K562 (cell line): Measurements from ENCODE around the gene FAM107B. TPM values are rescaled to one million over a fixed set of nuclear protein-coding genes. Genes with fewer than 3 reads are reported as not detected.

Experiments
- ATAC-seq: fragments of 200-7000 bp; cut with Tn5 transposase; 3 replicates; pipeline ENCODE4 v1.9.1; 2020; ENCODE audit warnings: moderate library complexity
- BruUV-seq: library from RNA; stranded (reverse); fragments of 400-500 nt; replicated peaks from 2 replicates; lab custom pipeline; 2021; lab: Mats Ljungman, UMichigan
- CTCF ChIA-PET: fragments of 300-600 bp; formaldehyde crosslinking; extraction: SDS; loops from one replicate; lab custom pipeline; 2021; ENCODE audit warnings: low intra/inter-chr PET ratio; lab: Yijun Ruan, JAX
- POLR2A ChIA-PET: fragments of 300-600, 350-650 bp; sonication (Branson Sonifier 250); formaldehyde crosslinking; extraction: SDS; loops from one replicate; lab custom pipeline; 2021; ENCODE audit warnings: antibody characterized with exemption, inconsistent platforms; lab: Yijun Ruan, JAX
- DNase-seq, 4 experiments: peaks; one replicate each; pipeline versions ENCODE4 v3.0.0 to v3.0.0-alpha.2; 2011 to 2018; ENCODE audit warnings: low spot score in 3 of 4, mixed read lengths in 3 of 4; ENCODE audit errors: extremely low read depth in 1 of 4
- FAIRE-seq: peaks from 2 replicates; lab custom pipeline; 2011; peaks lifted over from hg19 to GRCh38; lab: Jason Lieb, UNC
- H2AFZ ChIP-seq: 2 replicates; pipeline ENCODE4 v1.6.0; 2011; ENCODE audit warnings: low read depth, low read length, control low read depth, inconsistent platforms
- H3K27ac ChIP-seq: fragments of 200-600 bp; 3 replicates; pipeline ENCODE4 v1.8.0; 2011; ENCODE audit warnings: low read depth, mild to moderate bottlenecking, control low read depth, inconsistent platforms, low read length, moderate library complexity, mixed read lengths; ENCODE audit errors: extremely low read depth
- H3K27me3 ChIP-seq, 2 experiments: fragments of 300-600 bp in 1 of 2; 2 replicates in 1 of 2; 3 replicates in 1 of 2; pipeline versions ENCODE4 v1.6.0 to v1.8.0; 2011; ENCODE audit warnings: inconsistent platforms in 2 of 2, low read length in 2 of 2, mild to moderate bottlenecking in 1 of 2, mixed read lengths in 1 of 2, moderate library complexity in 1 of 2; ENCODE audit not compliant: control insufficient read depth in 2 of 2, insufficient read depth in 2 of 2
- H3K36me3 ChIP-seq: fragments of 300-600 bp; 3 replicates; pipeline ENCODE4 v1.8.0; 2011; ENCODE audit warnings: mild to moderate bottlenecking, low read length, inconsistent platforms; ENCODE audit not compliant: control insufficient read depth, insufficient read depth
- H3K4me1 ChIP-seq, 2 experiments: fragments of 200-600 bp in 1 of 2; replicated peaks in 1 of 2; 2 replicates in 1 of 2; 3 replicates in 1 of 2; pipeline versions ENCODE4 v1.5.1 to v1.8.0; 2011; ENCODE audit warnings: inconsistent platforms in 2 of 2, low read length in 2 of 2, mild to moderate bottlenecking in 1 of 2, mixed read lengths in 1 of 2, moderate library complexity in 1 of 2; ENCODE audit not compliant: control insufficient read depth in 2 of 2, insufficient read depth in 2 of 2
- H3K4me2 ChIP-seq: 2 replicates; pipeline ENCODE4 v1.6.1; 2011; ENCODE audit warnings: low read length, control low read depth, inconsistent platforms, mixed read lengths; ENCODE audit not compliant: insufficient read depth
- H3K4me3 ChIP-seq: fragments of 200-600 bp; sonication (generic), shearing (Covaris generic); 2 replicates; pipeline ENCODE4 v1.5.1; 2016; ENCODE audit warnings: control low read depth, inconsistent platforms
- H3K79me2 ChIP-seq: fragments of 200-600 bp; 3 replicates; pipeline ENCODE4 v1.8.0; 2011; ENCODE audit warnings: low read length, inconsistent platforms; ENCODE audit not compliant: control insufficient read depth, insufficient read depth
- H3K9ac ChIP-seq, 2 experiments: 2 replicates each; pipeline versions ENCODE4 v1.6.0 to v1.6.1; 2011; ENCODE audit warnings: low read depth in 2 of 2, low read length in 2 of 2, control low read depth in 1 of 2, inconsistent platforms in 1 of 2, mild to moderate bottlenecking in 1 of 2, mixed read lengths in 1 of 2; ENCODE audit not compliant: insufficient read depth in 1 of 2
- H3K9me1 ChIP-seq: one replicate; pipeline ENCODE4 v1.6.0; 2011; ENCODE audit warnings: inconsistent platforms, mild to moderate bottlenecking, low read length, moderate library complexity; ENCODE audit not compliant: control insufficient read depth, insufficient read depth
- H3K9me3 ChIP-seq: replicated peaks from 2 replicates; pipeline ENCODE4 v1.5.1; 2011; ENCODE audit warnings: low read depth, low read length, inconsistent platforms; ENCODE audit not compliant: control insufficient read depth, insufficient read depth
- H4K20me1 ChIP-seq: replicated peaks from 2 replicates; pipeline ENCODE4 v1.6.1; 2011; ENCODE audit warnings: low read length, inconsistent platforms, mixed read lengths; ENCODE audit not compliant: control insufficient read depth, insufficient read depth
- CBX5 ChIP-seq: IDR thresholded peaks from 2 replicates; pipeline ENCODE4 v1.6.1; 2014; ENCODE audit warnings: low read depth, borderline replicate concordance
- HOMEZ ChIP-seq: fragments of 250-450 bp; sonication (Bioruptor Pico); IDR thresholded peaks from 2 replicates; pipeline ENCODE4 v1.4.0; 2020; ENCODE audit warnings: mild to moderate bottlenecking, moderate library complexity
- MEF2D ChIP-seq: conservative IDR thresholded peaks from 2 replicates; pipeline ENCODE4 v1.6.1; 2016; ENCODE audit warnings: low read depth, missing genetic modification characterization, missing compliant biosample characterization
- THAP7 ChIP-seq: fragments of 250-450 bp; sonication (Bioruptor Pico); IDR thresholded peaks from 2 replicates; pipeline ENCODE4 v1.5.0; 2021
- WGBS: fragments of 100-300 bp; shearing (Covaris generic); methylation state at CpG from one replicate; pipeline ENCODE4 v1.1.6; 2016; ENCODE audit warnings: low coverage, mixed read lengths; ENCODE audit not compliant: insufficient coverage; ENCODE audit errors: missing lambda C conversion rate; 5-methylcytosine and 5-hydroxymethylcytosine counted together
- in situ Hi-C: fragments of 300-500 bp; cut with MboI; formaldehyde crosslinking; loops from 4 replicates; pipeline ENCODE4 v1.15.0; 2018; ENCODE audit warnings: inconsistent platforms, mixed read lengths
- intact Hi-C: fragments of 100-400 bp; cut with micrococcal nuclease; formaldehyde crosslinking; loops from 2 replicates; pipeline ENCODE4 v1.14.2; 2022
- polyA plus RNA-seq, 8 experiments: library from polyadenylated mRNA; depleted of rRNA in 4 of 8; stranded (reverse) in 5 of 8; unstranded in 3 of 8; fragments of >200 nt; fragmentation: Nextera tagmentation in 2 of 8; fragmentation: Illumina TruSeq in 1 of 8; extraction: Ambion mirVana in 2 of 8; extraction: Trizol in 1 of 8; gene quantifications; 2 replicates each; pipeline versions ENCODE4 v1.2.1 to v1.2.3, GENCODE V29; 2011 to 2014; ENCODE audit warnings: inconsistent platforms in 1 of 8, missing spikeins in 1 of 8
- total RNA-seq, 7 experiments: library from RNA; depleted of rRNA in 6 of 7; stranded (reverse); fragments of >200 nt in 6 of 7; fragmentation: Illumina TruSeq in 2 of 7; extraction: Trizol in 2 of 7; gene quantifications; 2 replicates each; pipeline versions ENCODE4 v1.2.1 to v1.2.3, GENCODE V29; 2011 to 2021; ENCODE audit warnings: low replicate concordance in 1 of 7
- TF ChIP-seq, protein P1 (sequence below): fragments of 250-450 bp; sonication (Bioruptor Pico); IDR thresholded peaks from 2 replicates; pipeline ENCODE4 v1.4.0; 2020
- TF ChIP-seq, protein P2 (sequence below): fragments of 450-650 bp; IDR thresholded peaks from 2 replicates; pipeline ENCODE4 v1.6.1; 2014; ENCODE audit warnings: low read depth, mild to moderate bottlenecking, moderate library complexity, borderline replicate concordance
- TF ChIP-seq, protein P3 (sequence below), 2 experiments: fragments of 450-650 bp in 1 of 2; sonication (generic) in 1 of 2; formaldehyde crosslinking in 1 of 2; IDR thresholded peaks in 1 of 2; conservative IDR thresholded peaks in 1 of 2; 2 replicates each; pipeline versions ENCODE4 v1.6.1 to v1.8.1; 2016 to 2023; ENCODE audit warnings: mild to moderate bottlenecking in 2 of 2, moderate library complexity in 2 of 2, inconsistent platforms in 1 of 2, missing genetic modification reagents in 1 of 2

FAM107B gene
- total and polyA plus RNA-seq, 9 of the 15 experiments (the other 6 are each of a cell fraction or from before 2014, with no cell fraction given), result 0.40 to 2.8 (median 1.4) TPM

DNA sequence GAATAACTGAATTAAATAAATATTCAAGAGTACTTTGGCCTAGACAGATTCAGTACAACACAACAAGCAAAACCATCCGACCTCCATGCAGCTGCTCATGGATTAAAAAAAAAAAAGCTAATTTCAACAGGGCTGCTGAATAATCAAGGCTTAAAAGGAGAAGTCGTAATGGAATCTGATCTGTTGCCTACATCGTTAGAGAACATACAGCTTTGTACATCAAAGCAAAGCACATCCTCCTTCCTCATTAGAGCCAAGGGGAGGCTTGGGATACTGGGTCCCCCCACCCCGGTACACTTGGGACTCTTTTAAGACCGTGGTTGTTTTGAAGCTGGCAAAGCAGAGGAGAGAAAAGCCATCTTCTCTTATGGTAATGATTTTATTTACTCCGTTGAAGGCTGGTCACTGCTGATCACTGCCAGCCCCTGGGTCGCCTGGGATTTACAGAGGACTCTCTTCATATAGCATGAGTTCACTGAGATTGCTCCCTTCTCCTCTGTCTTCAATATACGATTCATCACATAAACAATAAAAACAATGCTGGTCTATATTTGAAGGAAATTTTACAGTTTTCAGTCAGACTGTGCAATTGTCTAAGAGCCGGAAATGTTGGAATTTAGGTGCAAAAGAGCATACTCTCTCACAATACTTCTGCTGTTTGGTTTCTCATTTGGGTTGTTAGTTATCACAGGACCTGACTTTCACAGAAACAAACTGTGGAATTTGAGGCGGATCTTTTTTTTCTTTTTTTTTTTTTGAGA is 148.8 kb downstream of the FAM107B start:
- no peak overlapping the region for H2AFZ ChIP-seq
- 0% methylated on average over 10 of the region's 10 CpGs for WGBS
- CTCF ChIA-PET, result no interaction called here
- no peaks in the 10 kb centered on the region for H3K9me3 ChIP-seq
- no peak for TF ChIP-seq MEF2D (tag)
- TF ChIP-seq, protein P1, sequence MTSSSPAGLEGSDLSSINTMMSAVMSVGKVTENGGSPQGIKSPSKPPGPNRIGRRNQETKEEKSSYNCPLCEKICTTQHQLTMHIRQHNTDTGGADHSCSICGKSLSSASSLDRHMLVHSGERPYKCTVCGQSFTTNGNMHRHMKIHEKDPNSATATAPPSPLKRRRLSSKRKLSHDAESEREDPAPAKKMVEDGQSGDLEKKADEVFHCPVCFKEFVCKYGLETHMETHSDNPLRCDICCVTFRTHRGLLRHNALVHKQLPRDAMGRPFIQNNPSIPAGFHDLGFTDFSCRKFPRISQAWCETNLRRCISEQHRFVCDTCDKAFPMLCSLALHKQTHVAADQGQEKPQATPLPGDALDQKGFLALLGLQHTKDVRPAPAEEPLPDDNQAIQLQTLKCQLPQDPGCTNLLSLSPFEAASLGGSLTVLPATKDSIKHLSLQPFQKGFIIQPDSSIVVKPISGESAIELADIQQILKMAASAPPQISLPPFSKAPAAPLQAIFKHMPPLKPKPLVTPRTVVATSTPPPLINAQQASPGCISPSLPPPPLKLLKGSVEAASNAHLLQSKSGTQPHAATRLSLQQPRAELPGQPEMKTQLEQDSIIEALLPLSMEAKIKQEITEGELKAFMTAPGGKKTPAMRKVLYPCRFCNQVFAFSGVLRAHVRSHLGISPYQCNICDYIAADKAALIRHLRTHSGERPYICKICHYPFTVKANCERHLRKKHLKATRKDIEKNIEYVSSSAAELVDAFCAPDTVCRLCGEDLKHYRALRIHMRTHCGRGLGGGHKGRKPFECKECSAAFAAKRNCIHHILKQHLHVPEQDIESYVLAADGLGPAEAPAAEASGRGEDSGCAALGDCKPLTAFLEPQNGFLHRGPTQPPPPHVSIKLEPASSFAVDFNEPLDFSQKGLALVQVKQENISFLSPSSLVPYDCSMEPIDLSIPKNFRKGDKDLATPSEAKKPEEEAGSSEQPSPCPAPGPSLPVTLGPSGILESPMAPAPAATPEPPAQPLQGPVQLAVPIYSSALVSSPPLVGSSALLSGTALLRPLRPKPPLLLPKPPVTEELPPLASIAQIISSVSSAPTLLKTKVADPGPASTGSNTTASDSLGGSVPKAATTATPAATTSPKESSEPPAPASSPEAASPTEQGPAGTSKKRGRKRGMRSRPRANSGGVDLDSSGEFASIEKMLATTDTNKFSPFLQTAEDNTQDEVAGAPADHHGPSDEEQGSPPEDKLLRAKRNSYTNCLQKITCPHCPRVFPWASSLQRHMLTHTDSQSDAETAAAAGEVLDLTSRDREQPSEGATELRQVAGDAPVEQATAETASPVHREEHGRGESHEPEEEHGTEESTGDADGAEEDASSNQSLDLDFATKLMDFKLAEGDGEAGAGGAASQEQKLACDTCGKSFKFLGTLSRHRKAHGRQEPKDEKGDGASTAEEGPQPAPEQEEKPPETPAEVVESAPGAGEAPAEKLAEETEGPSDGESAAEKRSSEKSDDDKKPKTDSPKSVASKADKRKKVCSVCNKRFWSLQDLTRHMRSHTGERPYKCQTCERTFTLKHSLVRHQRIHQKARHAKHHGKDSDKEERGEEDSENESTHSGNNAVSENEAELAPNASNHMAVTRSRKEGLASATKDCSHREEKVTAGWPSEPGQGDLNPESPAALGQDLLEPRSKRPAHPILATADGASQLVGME, result no peak
- no peak for TF ChIP-seq CBX5
- TF ChIP-seq, protein P2, sequence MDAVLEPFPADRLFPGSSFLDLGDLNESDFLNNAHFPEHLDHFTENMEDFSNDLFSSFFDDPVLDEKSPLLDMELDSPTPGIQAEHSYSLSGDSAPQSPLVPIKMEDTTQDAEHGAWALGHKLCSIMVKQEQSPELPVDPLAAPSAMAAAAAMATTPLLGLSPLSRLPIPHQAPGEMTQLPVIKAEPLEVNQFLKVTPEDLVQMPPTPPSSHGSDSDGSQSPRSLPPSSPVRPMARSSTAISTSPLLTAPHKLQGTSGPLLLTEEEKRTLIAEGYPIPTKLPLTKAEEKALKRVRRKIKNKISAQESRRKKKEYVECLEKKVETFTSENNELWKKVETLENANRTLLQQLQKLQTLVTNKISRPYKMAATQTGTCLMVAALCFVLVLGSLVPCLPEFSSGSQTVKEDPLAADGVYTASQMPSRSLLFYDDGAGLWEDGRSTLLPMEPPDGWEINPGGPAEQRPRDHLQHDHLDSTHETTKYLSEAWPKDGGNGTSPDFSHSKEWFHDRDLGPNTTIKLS, result no peak
- TF ChIP-seq, protein P3, sequence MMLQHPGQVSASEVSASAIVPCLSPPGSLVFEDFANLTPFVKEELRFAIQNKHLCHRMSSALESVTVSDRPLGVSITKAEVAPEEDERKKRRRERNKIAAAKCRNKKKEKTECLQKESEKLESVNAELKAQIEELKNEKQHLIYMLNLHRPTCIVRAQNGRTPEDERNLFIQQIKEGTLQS (IDR thresholded peaks at IDR 0.05), result no peak
- TF ChIP-seq, protein P3 (CRISPR knock-in tag; conservative IDR thresholded peaks at IDR 0.05), result no peak
- no peak for TF ChIP-seq THAP7 (CRISPR knock-in tag)
- no peak for TF ChIP-seq HOMEZ (CRISPR knock-in tag)
- TF ChIP-seq, all 486 proteins: peak for 0
- Histone ChIP-seq H3K36me3 (no peaks in the 10 kb centered on the region), H3K4me3 (no peak overlapping the region), H3K4me1 (no peaks in the 10 kb centered on the region), H3K79me2 (no peaks in the 10 kb centered on the region), H3K4me2 (no peak overlapping the region), H3K27me3 (peaks cover 0 to 8% of the 10 kb centered on the region in 2 experiments; a peak in 3 of 5 replicates), H3K27ac (no peak overlapping the region), H3K9ac (no peak overlapping the region), H3K9me1 (no peaks in the 10 kb centered on the region), H4K20me1 (no peaks in the 10 kb centered on the region)
- intact Hi-C loops (no loop called here), in situ Hi-C loops (no loop called here)
- POLR2A ChIA-PET, result interaction anchor here (1.7 kb wide), 1 partner anchor 12 kb away, joined by 7 read pairs; no protein-coding TSS in a partner anchor
- ATAC-seq (no peak), FAIRE-seq (no peak), DNase-seq (no peak)
- no TSS peak for BruUV-seq
